ENCODE measurements around the gene SBSN.

Gene SBSN

GRCh38 chr19:35509018-35509652, 19.0 kb downstream of the SBSN start:
- H3K4me1 ChIP-seq (ENCODE audit: control insufficient read depth, insufficient read depth, low read length): peaks cover 6% of the 10 kb centered on the region
- peak overlapping the region; percentile 97 for H3K9ac ChIP-seq (ENCODE audit: low read depth, low read length)
- H3K9me3 ChIP-seq (ENCODE audit: control insufficient read depth, insufficient read depth, low read length): no peaks in the 10 kb centered on the region
- H3K4me3 ChIP-seq (ENCODE audit: low read depth, low read length): peak overlapping the region; percentile 98
- H3K36me3 ChIP-seq (ENCODE audit: control insufficient read depth, insufficient read depth, low read length): peaks cover 21% of the 10 kb centered on the region
- H3K27me3 ChIP-seq (ENCODE audit: control insufficient read depth, insufficient read depth, low read length): peaks cover 8% of the 10 kb centered on the region

GRCh38 chr19:35508129-35508528, 20.0 kb downstream of the SBSN start:
- Histone ChIP-seq H3K9me3 (ENCODE audit: control insufficient read depth, insufficient read depth, low read length) (no peaks in the 10 kb centered on the region), H3K27me3 (ENCODE audit: control insufficient read depth, insufficient read depth, low read length) (peaks cover 8% of the 10 kb centered on the region), H3K4me3 (ENCODE audit: low read depth, low read length) (peak overlapping the region; percentile 98), H3K9ac (ENCODE audit: low read depth, low read length) (no peak overlapping the region), H3K4me1 (ENCODE audit: control insufficient read depth, insufficient read depth, low read length) (peaks cover 2% of the 10 kb centered on the region), H3K36me3 (ENCODE audit: control insufficient read depth, insufficient read depth, low read length) (peaks cover 27% of the 10 kb centered on the region)

GRCh38 chr19:35507561-35507960, 20.6 kb downstream of the SBSN start:
- no peak overlapping the region for H3K4me3 ChIP-seq (ENCODE audit: low read depth, low read length)
- peaks cover 2% of the 10 kb centered on the region for H3K4me1 ChIP-seq (ENCODE audit: control insufficient read depth, insufficient read depth, low read length)
- H3K9ac ChIP-seq (ENCODE audit: low read depth, low read length): no peak overlapping the region
- peaks cover 33% of the 10 kb centered on the region for H3K36me3 ChIP-seq (ENCODE audit: control insufficient read depth, insufficient read depth, low read length)
- H3K27me3 ChIP-seq (ENCODE audit: control insufficient read depth, insufficient read depth, low read length): peaks cover 8% of the 10 kb centered on the region
- no peaks in the 10 kb centered on the region for H3K9me3 ChIP-seq (ENCODE audit: control insufficient read depth, insufficient read depth, low read length)

- no peak overlapping the region for H3K9ac ChIP-seq (ENCODE audit: low read depth, low read length)
Measured at GRCh38 chr19:35506011-35506410, 22.1 kb downstream of the SBSN start.

GRCh38 chr19:35502751-35503150, 25.4 kb downstream of the SBSN start:
- H3K4me1 ChIP-seq (ENCODE audit: control insufficient read depth, insufficient read depth, low read length): peaks cover under 1% of the 10 kb centered on the region
- H3K9me3 ChIP-seq (ENCODE audit: control insufficient read depth, insufficient read depth, low read length): no peaks in the 10 kb centered on the region
- H3K36me3 ChIP-seq (ENCODE audit: control insufficient read depth, insufficient read depth, low read length): peaks cover 65% of the 10 kb centered on the region
- no peak overlapping the region for H3K9ac ChIP-seq (ENCODE audit: low read depth, low read length)
- H3K4me3 ChIP-seq (ENCODE audit: low read depth, low read length): no peak overlapping the region
- no peaks in the 10 kb centered on the region for H3K27me3 ChIP-seq (ENCODE audit: control insufficient read depth, insufficient read depth, low read length)

More at GRCh38 chr19:35506011-35506410, 22.1 kb downstream of the SBSN start:
- Histone ChIP-seq H3K4me3 (ENCODE audit: low read depth, low read length) (no peak overlapping the region), H3K4me1 (ENCODE audit: control insufficient read depth, insufficient read depth, low read length) (peaks cover 2% of the 10 kb centered on the region), H3K36me3 (ENCODE audit: control insufficient read depth, insufficient read depth, low read length) (peaks cover 42% of the 10 kb centered on the region), H3K27me3 (ENCODE audit: control insufficient read depth, insufficient read depth, low read length) (peaks cover 3% of the 10 kb centered on the region), H3K9me3 (ENCODE audit: control insufficient read depth, insufficient read depth, low read length) (no peaks in the 10 kb centered on the region)

- peaks cover 65% of the 10 kb centered on the region for H3K36me3 ChIP-seq (ENCODE audit: control insufficient read depth, insufficient read depth, low read length)
- no peak overlapping the region for H3K9ac ChIP-seq (ENCODE audit: low read depth, low read length)
- H3K9me3 ChIP-seq (ENCODE audit: control insufficient read depth, insufficient read depth, low read length): no peaks in the 10 kb centered on the region
- H3K27me3 ChIP-seq (ENCODE audit: control insufficient read depth, insufficient read depth, low read length): no peaks in the 10 kb centered on the region
- H3K4me1 ChIP-seq (ENCODE audit: control insufficient read depth, insufficient read depth, low read length): no peaks in the 10 kb centered on the region
- H3K4me3 ChIP-seq (ENCODE audit: low read depth, low read length): no peak overlapping the region
Measured at GRCh38 chr19:35501684-35502083, 26.4 kb downstream of the SBSN start.

GRCh38 chr19:35500611-35501010, 27.5 kb downstream of the SBSN start:
- no peaks in the 10 kb centered on the region for H3K4me1 ChIP-seq (ENCODE audit: control insufficient read depth, insufficient read depth, low read length)
- H3K36me3 ChIP-seq (ENCODE audit: control insufficient read depth, insufficient read depth, low read length): peaks cover 56% of the 10 kb centered on the region
- H3K9ac ChIP-seq (ENCODE audit: low read depth, low read length): no peak overlapping the region
- H3K27me3 ChIP-seq (ENCODE audit: control insufficient read depth, insufficient read depth, low read length): no peaks in the 10 kb centered on the region
- no peaks in the 10 kb centered on the region for H3K9me3 ChIP-seq (ENCODE audit: control insufficient read depth, insufficient read depth, low read length)
- H3K4me3 ChIP-seq (ENCODE audit: low read depth, low read length): no peak overlapping the region

- H3K36me3 ChIP-seq (ENCODE audit: control insufficient read depth, insufficient read depth, low read length): peaks cover 43% of the 10 kb centered on the region
- no peaks in the 10 kb centered on the region for H3K4me1 ChIP-seq (ENCODE audit: control insufficient read depth, insufficient read depth, low read length)
- H3K9me3 ChIP-seq (ENCODE audit: control insufficient read depth, insufficient read depth, low read length): no peaks in the 10 kb centered on the region
- no peak overlapping the region for H3K9ac ChIP-seq (ENCODE audit: low read depth, low read length)
- H3K4me3 ChIP-seq (ENCODE audit: low read depth, low read length): no peak overlapping the region
- no peaks in the 10 kb centered on the region for H3K27me3 ChIP-seq (ENCODE audit: control insufficient read depth, insufficient read depth, low read length)
Measured at GRCh38 chr19:35498984-35499527, 29.1 kb downstream of the SBSN start.

GRCh38 chr19:35498220-35498619, 29.9 kb downstream of the SBSN start:
- Histone ChIP-seq H3K36me3 (ENCODE audit: control insufficient read depth, insufficient read depth, low read length) (peaks cover 39% of the 10 kb centered on the region), H3K4me3 (ENCODE audit: low read depth, low read length) (no peak overlapping the region), H3K27me3 (ENCODE audit: control insufficient read depth, insufficient read depth, low read length) (no peaks in the 10 kb centered on the region), H3K4me1 (ENCODE audit: control insufficient read depth, insufficient read depth, low read length) (no peaks in the 10 kb centered on the region), H3K9ac (ENCODE audit: low read depth, low read length) (no peak overlapping the region), H3K9me3 (ENCODE audit: control insufficient read depth, insufficient read depth, low read length) (no peaks in the 10 kb centered on the region)

GRCh38 chr19:35497406-35497805, 30.7 kb downstream of the SBSN start:
- no peaks in the 10 kb centered on the region for H3K9me3 ChIP-seq (ENCODE audit: control insufficient read depth, insufficient read depth, low read length)
- H3K9ac ChIP-seq (ENCODE audit: low read depth, low read length): no peak overlapping the region
- no peaks in the 10 kb centered on the region for H3K27me3 ChIP-seq (ENCODE audit: control insufficient read depth, insufficient read depth, low read length)
- no peak overlapping the region for H3K4me3 ChIP-seq (ENCODE audit: low read depth, low read length)
- H3K4me1 ChIP-seq (ENCODE audit: control insufficient read depth, insufficient read depth, low read length): no peaks in the 10 kb centered on the region
- H3K36me3 ChIP-seq (ENCODE audit: control insufficient read depth, insufficient read depth, low read length): peaks cover 31% of the 10 kb centered on the region

- Histone ChIP-seq H3K27me3 (ENCODE audit: control insufficient read depth, insufficient read depth, low read length) (no peaks in the 10 kb centered on the region), H3K4me3 (ENCODE audit: low read depth, low read length) (peak overlapping the region; percentile 35), H3K4me1 (ENCODE audit: control insufficient read depth, insufficient read depth, low read length) (no peaks in the 10 kb centered on the region), H3K9ac (ENCODE audit: low read depth, low read length) (no peak overlapping the region), H3K9me3 (ENCODE audit: control insufficient read depth, insufficient read depth, low read length) (no peaks in the 10 kb centered on the region), H3K36me3 (ENCODE audit: control insufficient read depth, insufficient read depth, low read length) (peaks cover 20% of the 10 kb centered on the region)
Measured at GRCh38 chr19:35495107-35496064, 32.7 kb downstream of the SBSN start.

Data from iPS-15b (cell line).